ENCODE results near the gene PLA2G4B. TPM values are rescaled to one million over a fixed set of nuclear protein-coding genes. Genes with fewer than 3 reads are reported as not detected.

PLA2G4B gene
- total RNA-seq, 6 experiments from 2014 or later, result 0.31 to 7.3 (median 4.7) TPM

- DNase-seq (no peak), ATAC-seq (peak in 1 of 4 donors; percentile 16)
- 88% methylated on average over 4 of the region's 5 CpGs for WGBS (ENCODE audit: insufficient coverage, low coverage, low lambda C conversion rate, missing lambda C conversion rate)
- H3K9me3 ChIP-seq, result no peaks in the 10 kb centered on the region
- H3K4me3 ChIP-seq, result no peak overlapping the region
- H3K4me1 ChIP-seq, result no peaks in the 10 kb centered on the region
- H3K36me3 ChIP-seq, result peaks cover 0 to 6% (median 1%) of the 10 kb centered on the region in 4 donors
- intact Hi-C loops (cut with DNase I), result loop anchor here in 1 of 2 donors (5.0 kb wide), 1 partner anchor 34 kb away; no protein-coding TSS in a partner anchor
- no peak for TF ChIP-seq CTCF (IDR thresholded peaks at IDR 0.05)
- TF ChIP-seq POLR2A (IDR thresholded peaks at IDR 0.05), result no peak
- H3K27ac ChIP-seq, result no peak overlapping the region
- H3K27me3 ChIP-seq, result no peaks in the 10 kb centered on the region
Observed at GRCh38 chr15:41810651-41811431, 27.8 kb upstream of the PLA2G4B start.

- no peaks in the 10 kb centered on the region for H3K4me1 ChIP-seq
- intact Hi-C loops (cut with DNase I), result loop anchor here in 1 of 2 donors (5.0 kb wide), 1 partner anchor 34 kb away; no protein-coding TSS in a partner anchor
- peaks cover 0 to 6% (median 2%) of the 10 kb centered on the region in 4 donors for H3K36me3 ChIP-seq
- no peaks in the 10 kb centered on the region for H3K9me3 ChIP-seq
- TF ChIP-seq POLR2A (IDR thresholded peaks at IDR 0.05) (no peak), CTCF (IDR thresholded peaks at IDR 0.05) (peak; percentile 84 to 90 (median 87))
- H3K27ac ChIP-seq, result no peak overlapping the region
- DNase-seq (peak; percentile 83 to 86 (median 83)), ATAC-seq (peak; percentile 94 to 98 (median 97))
- WGBS (ENCODE audit: insufficient coverage, low coverage, low lambda C conversion rate, missing lambda C conversion rate), result 16% methylated on average over 6 of the region's 18 CpGs
- H3K4me3 ChIP-seq, result no peak overlapping the region
- no peaks in the 10 kb centered on the region for H3K27me3 ChIP-seq
Observed at GRCh38 chr15:41811432-41812195, 27.0 kb upstream of the PLA2G4B start.

- H3K4me1 ChIP-seq, result no peaks in the 10 kb centered on the region
- peaks cover 0 to 10% (median 4%) of the 10 kb centered on the region in 4 donors for H3K36me3 ChIP-seq
- H3K27ac ChIP-seq, result no peak overlapping the region
- TF ChIP-seq CTCF (IDR thresholded peaks at IDR 0.05) (no peak), POLR2A (IDR thresholded peaks at IDR 0.05) (no peak)
- intact Hi-C loops (cut with DNase I), result loop anchor here in 1 of 2 donors (5.0 kb wide), 1 partner anchor 36 kb away; no protein-coding TSS in a partner anchor
- no peaks in the 10 kb centered on the region for H3K9me3 ChIP-seq
- no peak overlapping the region for H3K4me3 ChIP-seq
- 66% methylated on average over 4 of the region's 11 CpGs for WGBS (ENCODE audit: insufficient coverage, low coverage, low lambda C conversion rate, missing lambda C conversion rate)
- ATAC-seq (no peak), DNase-seq (no peak)
- H3K27me3 ChIP-seq, result no peaks in the 10 kb centered on the region
Observed at GRCh38 chr15:41812820-41813375, 25.7 kb upstream of the PLA2G4B start.

- H3K4me3 ChIP-seq, result no peak overlapping the region
- H3K36me3 ChIP-seq, result peaks cover 0 to 15% (median 7%) of the 10 kb centered on the region in 4 donors
- 100% methylated on average over 5 of the region's 8 CpGs for WGBS (ENCODE audit: insufficient coverage, low coverage, low lambda C conversion rate, missing lambda C conversion rate)
- no peak for DNase-seq
- no peaks in the 10 kb centered on the region for H3K27me3 ChIP-seq
- no peak for ATAC-seq
- TF ChIP-seq CTCF (IDR thresholded peaks at IDR 0.05) (no peak), POLR2A (IDR thresholded peaks at IDR 0.05) (no peak)
- intact Hi-C loops (cut with DNase I), result loop anchor here in 1 of 2 donors (5.0 kb wide), 1 partner anchor 36 kb away; no protein-coding TSS in a partner anchor
- no peak overlapping the region for H3K27ac ChIP-seq
- H3K9me3 ChIP-seq, result no peaks in the 10 kb centered on the region
- H3K4me1 ChIP-seq, result no peaks in the 10 kb centered on the region
Observed at GRCh38 chr15:41813426-41813825, 25.2 kb upstream of the PLA2G4B start.
